Right renal pelvis (tissue), 4 donors: Measurements from ENCODE around the gene OTUB2. TPM values are rescaled to one million over a fixed set of nuclear protein-coding genes. Genes with fewer than 3 reads are reported as not detected.

Experiments
- DNase-seq, 4 donors: peaks; one replicate each; pipeline ENCODE4 v3.0.0-alpha.2; 2013; ENCODE audit warnings: low read depth in 4 of 4, low spot score in 3 of 4, missing footprints in 1 of 4
- polyA plus RNA-seq, 4 donors: library from polyadenylated mRNA; unstranded; fragments of 120-200 nt; gene quantifications; one replicate each; pipeline ENCODE4 v1.2.1, GENCODE V29; 2013; ENCODE audit not compliant: insufficient read length in 4 of 4

OTUB2 gene
- polyA plus RNA-seq, 4 donors = 4.1 to 5.1 (median 4.8) TPM

DNA sequence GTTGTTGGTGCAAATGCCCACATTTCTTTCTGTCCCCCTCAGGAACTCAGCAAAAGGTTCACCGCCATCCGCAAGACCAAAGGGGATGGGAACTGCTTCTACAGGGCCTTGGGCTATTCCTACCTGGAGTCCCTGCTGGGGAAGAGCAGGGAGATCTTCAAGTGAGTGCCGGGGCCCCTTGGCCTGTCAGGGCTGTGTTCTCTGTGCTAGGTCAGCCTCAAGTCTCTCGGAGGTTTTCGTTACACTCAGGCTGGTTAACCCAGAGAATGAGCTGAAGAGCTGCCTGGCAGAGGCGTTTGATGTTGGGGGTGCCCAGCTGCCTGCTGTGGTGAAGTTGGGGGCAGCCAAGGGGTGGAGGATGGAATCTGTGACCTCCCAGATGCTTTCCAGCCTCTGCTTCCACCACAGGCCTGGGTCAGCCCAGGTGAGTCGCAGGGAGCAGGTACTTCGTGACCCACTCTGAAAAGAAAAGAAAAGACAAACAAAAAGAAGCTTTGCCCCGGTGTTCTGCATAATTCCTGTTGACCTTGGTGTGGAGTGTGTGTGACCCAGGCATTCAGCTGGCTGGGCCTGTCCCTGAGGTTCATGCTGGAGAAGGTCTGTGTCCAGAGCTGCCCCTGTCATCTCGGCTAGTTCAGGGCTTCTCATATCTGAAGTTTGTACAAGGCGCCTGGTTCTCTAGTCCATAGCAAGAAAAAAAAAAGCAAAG, 12.9 kb downstream of the OTUB2 start:
- DNase-seq = no peak

DNA sequence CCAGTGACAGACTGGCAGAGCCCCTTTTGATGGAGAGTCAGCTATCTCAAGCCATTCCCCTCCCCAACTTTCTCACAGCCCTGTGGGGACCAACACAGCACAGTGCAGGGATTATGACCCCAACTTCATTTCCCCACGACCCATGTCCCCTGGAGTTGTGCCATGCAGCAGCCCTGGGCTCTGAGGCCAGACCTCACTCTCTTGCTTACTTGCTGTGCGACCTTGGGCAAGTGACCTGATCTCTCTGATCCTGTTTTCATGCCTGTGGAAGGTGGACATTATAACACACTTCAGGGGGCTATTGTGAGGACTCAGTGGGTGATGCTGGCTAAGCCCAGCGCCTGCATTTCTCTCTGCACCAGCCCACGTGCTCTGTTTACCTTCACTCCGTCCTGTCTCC, 14.1 kb downstream of the OTUB2 start:
- no peak for DNase-seq

DNA sequence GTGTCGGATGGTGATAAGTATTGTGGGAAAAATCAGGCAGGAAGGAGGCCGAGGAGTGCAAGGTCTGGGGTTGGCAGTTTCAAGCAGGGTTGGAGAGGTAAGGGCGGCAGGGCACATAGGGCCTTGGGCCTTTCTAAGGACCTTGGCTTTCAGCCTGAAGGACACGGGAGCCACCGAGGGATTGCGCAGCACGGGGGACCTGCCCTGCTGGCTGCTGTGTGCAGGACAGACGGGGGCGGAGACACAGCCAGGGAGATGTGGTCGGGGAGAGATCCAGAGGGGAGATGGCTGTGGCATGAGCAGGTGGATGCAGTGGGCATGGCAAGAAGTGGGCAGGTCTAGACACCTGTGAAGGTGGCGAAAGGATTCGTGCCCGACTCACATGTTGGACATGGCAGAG, 14.7 kb downstream of the OTUB2 start:
- no peak for DNase-seq

DNA sequence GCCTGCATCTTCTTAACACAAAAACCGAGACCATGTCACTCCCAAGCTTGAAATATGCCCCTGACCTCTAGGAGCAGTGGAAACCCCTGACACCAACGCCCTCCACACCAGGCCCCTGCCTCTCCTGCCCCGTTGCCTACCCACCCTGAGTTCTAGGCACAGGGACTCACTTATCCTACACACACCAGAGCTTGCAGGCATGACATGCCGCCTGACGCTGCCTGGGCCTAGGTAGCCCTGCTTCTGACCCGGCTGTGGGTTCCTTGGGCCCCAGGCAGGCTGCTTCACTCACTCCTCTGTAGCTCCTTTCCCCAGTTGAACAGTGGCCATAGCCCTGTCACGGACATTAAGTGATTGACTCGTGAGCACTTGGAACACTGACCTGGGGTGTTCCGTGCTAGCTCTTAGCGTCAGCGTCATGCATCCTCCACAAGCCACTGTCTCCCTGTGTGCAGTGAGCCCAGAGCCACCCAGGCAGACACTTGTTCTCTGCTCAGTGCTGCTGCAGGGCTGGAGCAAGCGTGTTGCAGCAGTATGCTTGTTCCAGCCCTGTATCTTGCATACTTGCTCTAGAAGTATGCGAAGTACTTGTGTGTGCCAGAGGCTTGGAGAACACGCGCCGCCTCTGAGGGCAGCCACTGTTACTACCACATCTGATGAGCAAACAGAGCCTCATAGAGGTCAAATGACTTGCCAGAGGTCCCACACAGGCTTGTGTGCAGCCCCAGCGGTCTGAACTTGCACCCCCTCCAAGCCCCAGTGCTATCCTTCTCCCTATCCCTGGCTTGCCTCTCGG, 15.6 kb downstream of the OTUB2 start:
- no peak for DNase-seq

DNA sequence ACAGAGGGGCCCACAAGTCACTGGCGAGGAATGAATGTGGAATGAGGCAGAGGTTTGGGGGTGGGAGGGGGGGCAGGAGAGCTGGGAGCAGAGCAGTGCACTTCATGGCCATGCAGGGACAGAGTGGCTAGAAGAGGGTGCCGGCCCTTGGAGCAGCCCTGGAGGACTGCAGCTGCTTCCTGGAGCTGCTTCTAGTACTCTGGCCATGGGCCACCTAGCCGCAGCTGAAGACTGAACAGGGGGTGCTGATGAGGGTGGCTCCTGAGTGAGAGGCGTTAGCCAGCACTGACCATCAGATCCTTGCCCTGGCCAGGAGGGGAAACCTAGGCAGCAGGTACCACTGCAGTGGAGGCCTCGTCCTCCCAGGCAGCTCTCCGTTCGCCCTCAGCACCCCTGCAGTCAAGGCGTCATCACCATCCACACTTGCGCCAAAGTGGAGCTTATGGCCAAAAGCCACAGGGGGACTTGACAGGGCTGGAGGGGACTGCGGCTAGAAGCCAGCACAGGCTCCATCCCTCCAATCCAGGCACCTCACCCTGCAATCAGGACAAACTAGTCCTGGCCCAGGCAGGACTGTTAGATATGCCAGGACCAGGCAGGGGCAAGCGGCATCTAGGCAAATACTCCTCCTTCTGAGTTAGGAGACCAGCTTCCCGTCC, 16.4 kb downstream of the OTUB2 start:
- DNase-seq = no peak

DNA sequence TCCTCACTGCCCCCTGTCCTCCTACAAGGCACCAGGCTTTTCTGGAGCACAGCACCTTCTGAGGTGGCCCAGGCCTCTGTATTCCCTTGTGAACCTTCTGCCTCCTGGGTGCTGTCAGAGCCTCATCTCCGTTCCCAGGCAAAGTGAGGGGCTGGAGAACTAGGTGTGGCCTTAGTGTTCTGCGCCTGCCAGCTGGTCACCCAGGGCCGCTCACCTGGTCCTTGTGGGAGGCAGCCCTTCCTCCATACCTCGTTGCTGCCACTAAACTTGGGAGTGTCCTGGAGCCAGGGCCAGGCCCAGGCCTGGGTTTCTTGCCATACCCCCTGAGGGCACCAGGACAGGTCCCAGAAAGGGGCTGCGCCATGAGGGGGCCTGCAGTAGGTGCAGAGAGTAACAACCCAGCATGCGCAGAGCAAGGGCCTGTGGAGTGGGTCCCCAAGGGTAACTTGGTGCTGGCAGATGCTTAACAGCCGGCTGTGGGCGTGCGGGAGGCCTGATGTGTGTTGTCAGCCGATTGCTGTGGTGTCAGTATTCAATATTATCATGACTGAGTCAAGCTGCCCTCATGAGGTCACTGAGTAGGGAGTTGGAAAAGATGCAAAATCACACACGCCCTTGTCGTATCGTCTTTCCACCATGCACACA, 17.1 kb downstream of the OTUB2 start:
- DNase-seq = no peak

DNA sequence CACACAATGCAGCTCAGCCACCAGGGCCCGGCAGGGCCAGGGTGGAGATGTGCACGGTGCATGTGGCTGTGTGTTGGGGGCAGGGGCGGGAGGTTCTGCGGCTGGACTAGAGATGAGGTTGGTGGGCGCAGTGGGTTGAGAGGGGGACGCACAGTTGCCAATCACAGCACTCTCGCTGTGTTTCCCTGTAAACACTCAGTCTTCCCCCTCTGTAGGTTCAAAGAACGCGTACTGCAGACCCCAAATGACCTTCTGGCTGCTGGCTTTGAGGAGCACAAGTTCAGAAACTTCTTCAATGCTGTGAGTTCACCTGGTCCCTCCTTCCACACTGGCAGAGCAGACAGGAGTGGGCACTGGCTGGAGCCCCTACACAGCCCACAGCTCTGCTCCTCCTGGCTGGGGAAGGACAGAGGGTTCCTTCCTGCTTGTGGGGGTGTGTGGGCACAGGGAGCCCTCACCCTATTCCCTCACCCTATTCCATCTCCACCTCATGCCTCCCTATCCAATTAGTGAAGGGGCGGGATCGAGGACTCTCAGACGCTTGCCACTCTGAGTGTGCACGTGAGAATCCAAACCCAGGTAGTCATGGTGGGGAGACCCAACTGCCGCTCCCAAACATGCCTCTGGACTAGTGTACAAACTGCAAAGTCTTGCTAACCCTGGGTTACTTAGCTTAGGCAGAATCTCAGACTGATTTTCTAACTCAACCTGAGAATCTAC, 17.8 kb downstream of the OTUB2 start:
- DNase-seq = no peak

DNA sequence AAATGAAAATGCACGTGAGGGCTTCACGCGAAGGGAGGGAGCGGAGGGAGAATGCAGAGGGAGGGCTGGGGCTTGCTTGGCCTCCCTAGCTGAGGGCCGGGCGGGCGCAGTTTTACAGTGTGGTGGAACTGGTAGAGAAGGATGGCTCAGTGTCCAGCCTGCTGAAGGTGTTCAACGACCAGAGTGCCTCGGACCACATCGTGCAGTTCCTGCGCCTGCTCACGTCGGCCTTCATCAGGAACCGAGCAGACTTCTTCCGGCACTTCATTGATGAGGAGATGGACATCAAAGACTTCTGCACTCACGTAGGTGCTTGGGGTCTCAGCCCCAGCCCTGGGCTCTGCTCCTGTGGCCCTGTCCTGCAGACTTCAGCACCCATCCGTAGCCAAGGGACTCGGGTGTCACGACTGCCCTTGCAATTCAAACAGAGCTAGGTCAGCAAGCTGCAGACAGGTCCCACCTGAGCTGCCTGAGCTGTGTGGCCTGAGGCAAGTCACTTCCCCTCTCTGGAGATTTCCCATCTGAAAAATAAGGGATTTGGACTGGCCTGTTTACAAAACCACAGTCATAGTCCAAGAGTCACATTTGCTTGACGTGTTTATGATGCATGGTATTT, 18.4 kb downstream of the OTUB2 start:
- no peak for DNase-seq

DNA sequence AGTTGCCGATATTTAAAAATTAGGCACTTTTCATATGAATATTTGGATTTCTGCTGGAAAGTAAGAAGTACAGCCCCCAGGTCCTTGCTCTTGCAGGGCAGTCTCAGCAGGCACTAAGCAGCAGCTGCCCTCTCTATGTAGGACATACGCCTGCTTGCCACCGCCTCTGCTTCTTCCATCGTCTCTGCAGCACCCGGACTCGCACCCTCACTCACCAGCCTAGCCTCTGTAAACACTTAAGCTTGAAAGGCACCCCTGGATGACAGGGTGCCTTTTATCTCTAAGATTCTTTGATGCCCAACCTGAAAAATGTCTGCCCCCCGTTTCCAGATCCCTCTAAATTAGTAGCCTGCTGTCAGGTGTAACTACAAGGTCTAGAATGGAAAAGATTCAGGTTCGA, 19.0 kb downstream of the OTUB2 start:
- DNase-seq = no peak

DNA sequence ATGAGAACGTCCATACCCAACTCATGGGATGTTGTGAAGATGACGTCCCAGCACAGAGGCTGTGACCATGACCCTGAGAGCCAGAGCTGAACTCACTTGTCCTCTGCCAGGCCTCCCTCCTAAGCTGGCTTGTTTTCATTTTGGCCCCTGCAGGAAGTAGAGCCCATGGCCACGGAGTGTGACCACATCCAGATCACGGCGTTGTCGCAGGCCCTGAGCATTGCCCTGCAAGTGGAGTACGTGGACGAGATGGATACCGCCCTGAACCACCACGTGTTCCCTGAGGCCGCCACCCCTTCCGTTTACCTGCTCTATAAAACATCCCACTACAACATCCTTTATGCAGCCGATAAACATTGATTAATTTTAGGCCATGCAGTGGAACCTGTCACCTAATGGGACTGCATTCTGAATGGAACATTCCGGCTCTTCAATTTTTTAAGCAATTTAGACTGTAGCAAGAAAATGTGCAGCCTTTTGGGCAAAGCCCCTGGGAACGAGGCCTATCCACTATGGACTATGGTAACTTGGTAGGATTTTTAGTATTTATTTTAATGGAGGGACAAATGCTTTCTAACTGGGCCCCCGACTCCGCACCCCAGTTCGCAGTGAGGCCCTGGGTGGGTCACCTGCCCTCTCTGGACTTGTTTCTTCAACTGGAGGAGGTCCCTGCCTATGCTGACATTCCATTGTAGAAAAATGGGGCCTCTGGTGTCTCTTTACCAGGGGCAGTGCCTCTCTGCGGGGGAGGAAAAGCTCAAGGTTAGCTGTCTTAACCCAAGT, 19.6 kb downstream of the OTUB2 start:
- DNase-seq = no peak

DNA sequence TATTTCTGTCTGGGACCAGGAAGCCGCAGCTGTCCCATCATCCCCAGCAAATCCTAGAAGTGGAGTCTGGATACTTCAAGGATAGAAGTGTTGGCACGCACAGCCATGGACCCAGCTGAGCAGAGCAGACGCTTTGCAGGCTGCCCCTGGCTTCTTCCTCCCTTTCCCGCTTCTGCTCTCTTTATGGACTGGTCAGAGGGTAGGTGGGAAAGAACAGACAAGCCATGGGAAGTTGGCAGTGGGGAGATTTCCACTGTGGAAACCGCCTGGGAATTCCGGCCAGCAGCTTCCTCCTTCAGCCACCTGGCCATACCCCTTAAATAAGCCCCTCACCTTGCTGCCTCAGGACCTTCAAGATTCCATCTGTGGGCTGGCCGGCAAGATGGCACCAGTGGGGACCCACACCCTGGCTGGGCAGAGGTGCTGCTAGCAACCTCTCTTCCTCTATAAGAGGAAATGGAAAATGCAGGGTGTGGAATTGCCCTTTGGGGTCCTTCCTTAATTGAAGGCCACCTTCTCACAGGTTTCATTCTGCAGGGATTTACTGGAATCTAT, 20.6 kb downstream of the OTUB2 start:
- DNase-seq = no peak

DNA sequence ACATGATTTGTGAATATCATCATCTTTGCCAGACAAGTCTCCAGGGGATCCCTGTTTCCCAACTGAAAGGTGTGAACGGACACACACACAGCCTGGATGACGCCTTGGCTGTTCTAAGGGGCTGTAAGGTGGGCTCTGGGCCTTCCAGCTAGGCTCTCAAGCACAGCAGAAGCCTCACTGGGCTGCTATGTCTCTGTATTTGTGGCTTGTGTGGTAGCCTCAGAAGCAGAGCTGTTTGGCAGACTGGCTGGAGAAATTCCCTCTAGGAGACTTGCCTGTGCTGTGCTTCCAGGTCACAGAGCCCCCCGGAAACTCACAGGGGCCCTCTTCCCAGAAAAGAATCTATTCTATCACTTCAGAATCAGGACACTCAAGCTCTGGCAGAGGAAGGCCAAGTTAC, 21.4 kb downstream of the OTUB2 start:
- DNase-seq = no peak

DNA sequence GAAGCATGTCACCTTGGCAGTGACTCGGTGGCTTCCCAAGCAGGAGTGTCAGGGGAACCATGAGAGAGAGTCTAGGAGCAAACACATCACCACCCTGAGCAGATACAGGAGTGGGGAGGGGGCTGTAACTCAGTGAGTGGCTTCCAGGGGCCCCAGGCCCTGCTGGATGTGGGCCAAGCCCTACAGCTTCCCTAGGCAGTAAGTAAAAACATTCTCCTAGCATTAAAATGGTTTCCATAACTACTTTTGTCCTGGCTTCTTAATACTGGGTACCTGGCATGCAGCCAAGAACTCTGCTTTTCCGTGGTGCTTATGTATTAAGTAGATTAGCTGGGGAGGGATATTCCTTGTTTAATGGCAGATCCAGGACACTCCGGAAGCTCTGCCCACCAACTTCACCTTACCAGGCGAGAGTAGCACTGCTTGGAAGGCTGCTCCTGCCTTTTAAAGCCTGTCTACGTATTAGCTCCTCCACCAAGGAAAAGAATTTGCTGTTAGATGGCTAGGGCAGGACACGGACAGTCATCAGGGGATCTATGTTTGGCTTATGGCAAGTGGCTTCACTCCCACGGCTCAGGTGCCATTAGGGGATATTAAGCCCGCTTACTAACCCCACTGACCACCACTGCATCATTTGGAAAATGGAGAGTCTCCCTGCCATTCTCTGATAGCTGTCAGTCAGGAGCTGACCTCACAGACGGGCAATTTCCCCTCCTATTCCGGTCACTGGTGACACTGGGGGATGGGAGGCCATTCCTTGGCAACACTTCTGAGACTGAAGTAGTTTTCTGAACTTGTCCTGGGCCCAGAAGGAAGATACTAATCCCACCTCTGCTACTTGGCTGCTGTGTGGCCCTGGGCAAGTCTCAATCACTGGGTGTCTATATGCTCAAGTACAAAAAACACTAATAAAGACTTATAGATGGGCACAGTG, 22.8 kb downstream of the OTUB2 start:
- DNase-seq = no peak

DNA sequence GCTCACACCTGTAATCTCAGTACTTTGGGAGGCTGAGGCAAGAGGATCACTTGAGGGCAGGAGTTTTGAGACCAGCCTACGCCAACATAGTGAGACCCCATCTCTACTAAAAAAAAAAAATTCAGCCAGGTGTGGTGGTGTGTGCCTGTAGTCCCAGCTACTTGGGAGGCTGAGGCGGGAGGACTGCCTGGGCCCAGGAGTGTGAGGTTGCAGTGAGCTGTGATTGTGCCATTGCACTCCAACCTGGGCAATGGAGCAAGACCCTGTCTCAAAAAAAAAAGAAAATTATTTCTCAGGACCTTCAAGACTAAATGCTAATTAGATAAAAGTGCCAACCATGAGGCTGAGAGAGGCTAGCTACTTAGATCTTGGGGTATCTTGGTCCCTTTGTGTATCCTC, 23.5 kb downstream of the OTUB2 start:
- no peak for DNase-seq

DNA sequence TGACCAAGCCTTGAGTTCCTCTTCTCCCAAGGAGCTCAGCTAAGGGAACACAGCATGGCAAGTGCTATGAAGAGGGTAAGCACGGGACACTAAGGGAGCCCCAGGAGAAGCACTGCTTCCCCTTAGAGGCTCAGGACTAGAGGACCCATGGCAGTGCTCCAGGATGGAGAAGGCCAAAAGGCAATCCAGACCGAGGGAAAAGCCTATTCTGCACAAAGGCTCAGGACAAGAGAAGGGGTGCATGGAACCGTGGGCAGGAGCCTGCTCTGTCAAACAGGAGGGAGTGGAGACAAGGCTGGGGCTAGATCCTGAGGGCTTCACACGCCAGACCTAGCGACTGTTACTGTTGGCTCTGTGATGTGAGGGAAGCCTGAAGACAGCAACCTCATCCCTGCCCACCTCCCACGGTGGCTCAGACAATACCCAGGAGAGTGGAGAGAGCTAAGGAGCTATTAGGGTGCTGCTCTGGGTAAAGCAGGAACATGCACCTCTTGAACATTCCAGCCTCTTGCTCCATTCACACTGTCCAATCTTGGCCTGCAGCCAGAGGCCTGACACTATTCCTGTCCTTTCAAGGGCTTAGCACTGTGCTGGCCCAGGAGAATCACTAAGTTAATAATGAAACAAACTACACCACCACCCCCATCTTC, 24.2 kb downstream of the OTUB2 start:
- no peak for DNase-seq

DNA sequence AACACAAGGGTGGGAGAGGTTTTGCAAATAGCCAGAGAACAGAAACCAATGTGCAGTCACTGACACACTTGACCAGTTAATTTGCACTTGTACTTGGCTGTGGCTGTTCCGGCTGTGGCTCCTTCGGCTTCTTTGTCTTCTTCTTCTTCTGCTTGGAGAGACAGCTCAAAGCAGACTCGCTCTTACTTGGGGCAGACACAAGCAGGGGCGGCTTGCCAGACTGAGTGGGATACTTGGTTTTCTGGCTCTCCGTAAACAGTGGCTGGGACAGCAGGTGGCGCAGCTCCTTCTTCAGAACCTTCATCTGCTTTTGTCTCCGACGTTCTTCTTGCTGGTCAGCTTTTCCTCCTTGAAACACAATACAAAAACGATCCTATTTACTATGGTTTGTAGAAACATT, 25.0 kb downstream of the OTUB2 start:
- no peak for DNase-seq

DNA sequence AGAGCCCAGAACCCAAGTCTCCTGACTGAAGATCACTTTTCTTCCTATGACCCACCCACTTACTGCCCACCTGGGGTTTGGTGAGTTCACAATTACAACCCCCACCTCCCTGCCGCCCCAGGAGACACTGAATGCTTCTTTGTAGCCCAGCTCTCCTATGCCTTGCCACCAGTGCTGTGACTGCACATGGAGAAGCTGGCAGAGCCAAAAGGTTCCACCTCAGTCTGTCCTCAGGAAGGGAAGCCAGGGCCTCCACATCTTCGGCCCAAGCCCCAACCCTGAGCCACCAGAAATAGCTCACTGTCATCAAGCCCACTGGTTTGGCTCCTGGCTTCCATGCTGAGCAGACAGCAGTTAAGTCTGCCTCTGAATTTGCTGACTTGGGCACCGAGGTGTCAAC, 25.6 kb downstream of the OTUB2 start:
- DNase-seq = no peak

DNA sequence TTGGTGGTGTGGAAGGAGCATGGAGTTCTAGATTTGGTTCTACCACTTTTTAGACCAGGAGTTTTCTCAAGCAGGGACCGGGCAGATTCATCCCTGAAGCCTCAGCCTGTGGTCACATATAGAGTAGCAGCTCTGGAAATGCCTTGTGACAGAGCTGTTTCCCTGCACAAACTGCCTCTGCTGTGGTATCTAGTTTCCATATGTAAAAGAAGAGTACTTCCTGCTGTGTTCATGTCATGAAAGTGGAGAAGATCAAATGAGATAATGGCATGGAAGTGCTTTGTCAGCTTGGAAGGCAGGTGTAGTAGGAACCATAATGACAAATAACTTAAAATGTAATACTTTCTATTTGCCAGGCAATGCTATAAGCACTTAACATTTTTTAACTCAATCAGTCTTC, 26.1 kb downstream of the OTUB2 start:
- DNase-seq = no peak
